GM15510 (cell line): ENCODE results near the gene ZFAND3.

Source experiments
- POLR2A ChIP-seq: IDR thresholded peaks from 3 replicates; pipeline ENCODE4 v1.6.1; 2011; ENCODE audit warnings: borderline replicate concordance; ENCODE audit not compliant: insufficient read length; ENCODE audit errors: extremely low read depth

The ZFAND3 gene

GRCh38 chr6:38027685-38028373 lies 208.3 kb downstream of the ZFAND3 start:
- no peak for TF ChIP-seq POLR2A

- no peak for TF ChIP-seq POLR2A
Measured at GRCh38 chr6:38030380-38030779, 210.9 kb downstream of the ZFAND3 start.

- no peak for TF ChIP-seq POLR2A
Measured at GRCh38 chr6:38032797-38033196, 213.3 kb downstream of the ZFAND3 start.

GRCh38 chr6:38033442-38033982 lies 214.0 kb downstream of the ZFAND3 start:
- TF ChIP-seq POLR2A = no peak

GRCh38 chr6:38034274-38034914 lies 214.9 kb downstream of the ZFAND3 start:
- no peak for TF ChIP-seq POLR2A

GRCh38 chr6:38035478-38035877 lies 216.0 kb downstream of the ZFAND3 start:
- TF ChIP-seq POLR2A = no peak

GRCh38 chr6:38039502-38039901 lies 220.0 kb downstream of the ZFAND3 start:
- no peak for TF ChIP-seq POLR2A

- no peak for TF ChIP-seq POLR2A
Measured at GRCh38 chr6:38040254-38040653, 220.7 kb downstream of the ZFAND3 start.

GRCh38 chr6:38043259-38043753 lies 223.8 kb downstream of the ZFAND3 start:
- TF ChIP-seq POLR2A = no peak

GRCh38 chr6:38045701-38046305 lies 226.3 kb downstream of the ZFAND3 start:
- TF ChIP-seq POLR2A = no peak

GRCh38 chr6:38047562-38047961 lies 228.0 kb downstream of the ZFAND3 start:
- TF ChIP-seq POLR2A = no peak

GRCh38 chr6:38051819-38052434 lies 232.4 kb downstream of the ZFAND3 start:
- no peak for TF ChIP-seq POLR2A

- no peak for TF ChIP-seq POLR2A
Measured at GRCh38 chr6:38054527-38055202, 235.1 kb downstream of the ZFAND3 start.

GRCh38 chr6:38055203-38055589 lies 235.7 kb downstream of the ZFAND3 start:
- no peak for TF ChIP-seq POLR2A
